ENCODE results near the gene QDPR. TPM values are rescaled to one million over a fixed set of nuclear protein-coding genes. Genes with fewer than 3 reads are reported as not detected.

The QDPR gene
- total and polyA plus RNA-seq, 9 of the 15 experiments (the other 6 are each of a cell fraction or from before 2014, with no cell fraction given): 5.7 to 29.7 (median 17.2) TPM

DNA sequence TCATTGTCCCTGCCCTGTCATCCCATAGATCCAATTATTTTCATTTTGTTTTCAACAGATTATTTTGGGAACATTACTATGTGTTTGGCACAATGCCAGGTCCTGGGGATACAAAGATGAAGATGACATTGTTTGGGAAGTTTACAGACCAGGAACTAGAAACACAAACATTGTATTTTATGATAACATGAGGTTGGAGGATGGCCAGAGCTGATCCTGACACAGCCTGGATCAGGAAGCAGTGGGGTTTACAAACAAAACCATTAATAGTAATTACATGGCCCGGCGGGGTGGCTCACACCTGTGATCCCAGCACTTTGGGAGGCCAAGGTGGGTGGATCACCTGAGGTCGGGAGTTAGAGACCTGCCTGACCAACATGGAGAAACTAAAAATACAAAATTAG is 32.9 kb upstream of the QDPR start:
- Histone ChIP-seq H3K9ac (ENCODE audit: insufficient read depth in 1 of 2, low read depth in 2 of 2, low read length in 2 of 2) (no peak overlapping the region), H3K36me3 (ENCODE audit: control insufficient read depth, insufficient read depth, low read length) (no peaks in the 10 kb centered on the region), H2AFZ (ENCODE audit: low read depth, low read length) (no peak overlapping the region), H4K20me1 (replicated peaks; ENCODE audit: control insufficient read depth, insufficient read depth, low read length) (no peaks in the 10 kb centered on the region), H3K9me1 (ENCODE audit: control insufficient read depth, insufficient read depth, low read length) (no peaks in the 10 kb centered on the region), H3K79me2 (ENCODE audit: control insufficient read depth, insufficient read depth, low read length) (no peaks in the 10 kb centered on the region), H3K4me1 (replicated peaks in 1 of 2; ENCODE audit: control insufficient read depth in 2 of 2, insufficient read depth in 2 of 2, low read length in 2 of 2) (peaks cover 0 to 5% of the 10 kb centered on the region in 2 experiments; a peak in 4 of 5 replicates), H3K27me3 (ENCODE audit: control insufficient read depth in 2 of 2, insufficient read depth in 2 of 2, low read length in 2 of 2) (no peaks in the 10 kb centered on the region; a peak in 1 of 5 replicates), H3K9me3 (replicated peaks; ENCODE audit: control insufficient read depth, insufficient read depth, low read depth, low read length) (no peaks in the 10 kb centered on the region; the same call in 1 of the 2 replicates), H3K4me3 (no peak overlapping the region), H3K4me2 (ENCODE audit: insufficient read depth, low read length) (no peak overlapping the region), H3K27ac (ENCODE audit: extremely low read depth, low read depth, low read length) (no peak overlapping the region; the same call in 2 of the 3 replicates)
- 61% methylated on average over 3 of the region's 3 CpGs for WGBS (ENCODE audit: insufficient coverage, low coverage, missing lambda C conversion rate)
- POLR2A ChIA-PET: interaction anchor here (0.8 to 1.0 kb wide), 3 partner anchors 14 to 115 kb away, joined by 3 read pairs; no protein-coding TSS in a partner anchor
- FAIRE-seq (no peak), ATAC-seq (no peak), DNase-seq (ENCODE audit: extremely low read depth in 1 of 4, low spot score in 3 of 4) (no peak)
- TF ChIP-seq FOXK2 (conservative IDR thresholded peaks at IDR 0.05 in 1 of 2, IDR thresholded peaks at IDR 0.05 in 1 of 2; ENCODE audit: low read depth in 2 of 2) (no peak), NFIC (IDR thresholded peaks at IDR 0.05) (peak; percentile 98), NFIX (CRISPR knock-in tag; IDR thresholded peaks at IDR 0.05; ENCODE audit: low read depth) (peak; percentile 97), RAD21 (CRISPR knock-in tag; conservative IDR thresholded peaks at IDR 0.05 in 1 of 2, IDR thresholded peaks at IDR 0.05 in 1 of 2) (peak in 1 of 2 experiments; percentile 13; a peak in 1 of 4 replicates)
- no TSS peak for BruUV-seq (replicated peaks)
- intact Hi-C loops (cut with micrococcal nuclease): loop anchor here (10.0 kb wide), 1 partner anchor 480 kb away; the partner anchor contains the start of gene LCORL
- CTCF ChIA-PET (ENCODE audit: low intra/inter-chr PET ratio): no interaction called here
- in situ Hi-C loops (cut with MboI): loop anchor here (10.0 to 25.0 kb wide), 2 partner anchors 250 to 1042 kb away; no protein-coding TSS in a partner anchor

DNA sequence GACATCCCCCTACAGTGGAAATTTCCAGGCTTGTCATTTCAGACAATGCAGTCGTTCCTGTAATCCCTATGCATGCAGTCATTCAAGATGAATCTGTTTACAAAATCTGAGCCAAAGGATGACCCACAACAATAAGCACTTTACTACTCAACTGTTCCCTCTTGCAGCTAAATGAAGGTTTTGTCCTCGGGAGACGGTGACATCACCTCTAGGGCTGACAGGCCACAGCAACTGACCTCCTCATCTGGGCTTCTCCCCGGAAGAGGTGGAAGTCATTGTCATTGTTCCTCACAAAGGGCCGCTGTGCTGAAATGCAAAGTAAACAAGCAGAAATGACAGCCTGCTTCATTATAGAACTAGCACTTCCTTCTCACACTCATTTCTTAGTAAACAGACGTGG is 32.3 kb upstream of the QDPR start:
- H3K27me3 ChIP-seq (ENCODE audit: control insufficient read depth in 2 of 2, insufficient read depth in 2 of 2, low read length in 2 of 2): no peaks in the 10 kb centered on the region; a peak in 1 of 5 replicates
- ATAC-seq (peak; percentile 70), FAIRE-seq (peak; percentile 68), DNase-seq (ENCODE audit: extremely low read depth in 1 of 4, low spot score in 3 of 4) (peak in 1 of 4 experiments; percentile 52)
- no peaks in the 10 kb centered on the region for H3K79me2 ChIP-seq (ENCODE audit: control insufficient read depth, insufficient read depth, low read length)
- H3K9me3 ChIP-seq (replicated peaks; ENCODE audit: control insufficient read depth, insufficient read depth, low read depth, low read length): no peaks in the 10 kb centered on the region; the same call in 1 of the 2 replicates
- no peak overlapping the region for H3K9ac ChIP-seq (ENCODE audit: insufficient read depth in 1 of 2, low read depth in 2 of 2, low read length in 2 of 2)
- 13% methylated on average over 6 of the region's 6 CpGs for WGBS (ENCODE audit: insufficient coverage, low coverage, missing lambda C conversion rate)
- no peaks in the 10 kb centered on the region for H4K20me1 ChIP-seq (replicated peaks; ENCODE audit: control insufficient read depth, insufficient read depth, low read length)
- H2AFZ ChIP-seq (ENCODE audit: low read depth, low read length): peak overlapping the region; percentile 20; the same call in 1 of the 2 replicates
- CTCF ChIA-PET (ENCODE audit: low intra/inter-chr PET ratio): no interaction called here
- in situ Hi-C loops (cut with MboI): loop anchor here (10.0 to 25.0 kb wide), 2 partner anchors 251 to 1043 kb away; no protein-coding TSS in a partner anchor
- POLR2A ChIA-PET: interaction anchor here (1.0 kb wide), 1 partner anchor 31 kb away, joined by 3 read pairs; no protein-coding TSS in a partner anchor
- H3K4me2 ChIP-seq (ENCODE audit: insufficient read depth, low read length): peak overlapping the region; percentile 43; the same call in 1 of the 2 replicates
- H3K4me1 ChIP-seq (replicated peaks in 1 of 2; ENCODE audit: control insufficient read depth in 2 of 2, insufficient read depth in 2 of 2, low read length in 2 of 2): peaks cover 0 to 5% of the 10 kb centered on the region in 2 experiments; a peak in 4 of 5 replicates
- H3K4me3 ChIP-seq: no peak overlapping the region
- no TSS peak for BruUV-seq (replicated peaks)
- H3K9me1 ChIP-seq (ENCODE audit: control insufficient read depth, insufficient read depth, low read length): no peaks in the 10 kb centered on the region
- H3K27ac ChIP-seq (ENCODE audit: extremely low read depth, low read depth, low read length): no peak overlapping the region; the same call in 2 of the 3 replicates
- intact Hi-C loops (cut with micrococcal nuclease): loop anchor here (10.0 kb wide), 1 partner anchor 481 kb away; the partner anchor contains the start of gene LCORL
- H3K36me3 ChIP-seq (ENCODE audit: control insufficient read depth, insufficient read depth, low read length): no peaks in the 10 kb centered on the region
- TF ChIP-seq, protein P1, sequence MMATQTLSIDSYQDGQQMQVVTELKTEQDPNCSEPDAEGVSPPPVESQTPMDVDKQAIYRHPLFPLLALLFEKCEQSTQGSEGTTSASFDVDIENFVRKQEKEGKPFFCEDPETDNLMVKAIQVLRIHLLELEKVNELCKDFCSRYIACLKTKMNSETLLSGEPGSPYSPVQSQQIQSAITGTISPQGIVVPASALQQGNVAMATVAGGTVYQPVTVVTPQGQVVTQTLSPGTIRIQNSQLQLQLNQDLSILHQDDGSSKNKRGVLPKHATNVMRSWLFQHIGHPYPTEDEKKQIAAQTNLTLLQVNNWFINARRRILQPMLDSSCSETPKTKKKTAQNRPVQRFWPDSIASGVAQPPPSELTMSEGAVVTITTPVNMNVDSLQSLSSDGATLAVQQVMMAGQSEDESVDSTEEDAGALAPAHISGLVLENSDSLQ (IDR thresholded peaks at IDR 0.05): peak; percentile 75
- TF ChIP-seq ATF7 (IDR thresholded peaks at IDR 0.05) (peak; percentile 79), JUND (IDR thresholded peaks at IDR 0.05; ENCODE audit: borderline replicate concordance, low read depth, low read length) (peak; percentile 77), JUND (tag; IDR thresholded peaks at IDR 0.05; ENCODE audit: borderline replicate concordance, low read depth, low read length) (peak; percentile 80; the same call in 2 of the 3 replicates), CXXC5 (CRISPR knock-in tag; IDR thresholded peaks at IDR 0.05) (no peak)
- TF ChIP-seq, protein P2, sequence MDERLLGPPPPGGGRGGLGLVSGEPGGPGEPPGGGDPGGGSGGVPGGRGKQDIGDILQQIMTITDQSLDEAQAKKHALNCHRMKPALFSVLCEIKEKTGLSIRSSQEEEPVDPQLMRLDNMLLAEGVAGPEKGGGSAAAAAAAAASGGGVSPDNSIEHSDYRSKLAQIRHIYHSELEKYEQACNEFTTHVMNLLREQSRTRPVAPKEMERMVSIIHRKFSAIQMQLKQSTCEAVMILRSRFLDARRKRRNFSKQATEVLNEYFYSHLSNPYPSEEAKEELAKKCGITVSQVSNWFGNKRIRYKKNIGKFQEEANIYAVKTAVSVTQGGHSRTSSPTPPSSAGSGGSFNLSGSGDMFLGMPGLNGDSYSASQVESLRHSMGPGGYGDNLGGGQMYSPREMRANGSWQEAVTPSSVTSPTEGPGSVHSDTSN (CRISPR knock-in tag; IDR thresholded peaks at IDR 0.05; ENCODE audit: low read depth): no peak
- TF ChIP-seq, protein P2 (tag; conservative IDR thresholded peaks at IDR 0.05; ENCODE audit: low read depth): 0 out of 2 replicates have a peak, but pooled peaks have one; percentile 11

Measured in K562 (cell line).